Epidermal melanocyte (primary cell): Measurements from ENCODE around the gene PKHD1.

ENCODE experiments used
- DNase-seq: peaks from one replicate; pipeline ENCODE4 v3.0.0; 2011; ENCODE audit warnings: low spot score; ENCODE audit not compliant: insufficient read length

PKHD1 gene

DNA sequence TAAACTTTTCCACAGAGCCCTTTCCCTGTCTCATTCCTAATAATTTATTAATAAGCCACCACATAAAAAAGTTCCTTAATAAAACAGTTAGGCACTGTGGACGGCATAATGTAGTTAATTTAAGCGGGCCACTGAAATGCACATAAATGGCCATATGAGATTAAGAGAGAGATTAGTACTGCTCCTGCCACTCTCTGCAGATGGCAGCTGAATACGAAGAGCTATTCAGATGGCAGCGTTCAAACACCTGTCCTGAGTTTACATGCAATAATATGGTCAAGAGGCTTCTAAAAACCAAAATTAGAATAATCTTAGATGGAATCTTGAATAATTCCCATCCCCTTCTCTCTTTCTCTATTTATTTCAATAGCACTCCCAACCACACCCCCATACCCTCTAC is 461.8 kb downstream of the PKHD1 start:
- DNase-seq = no peak

GRCh38 chr6:51620971-51621370 is 466.4 kb downstream of the PKHD1 start:
- no peak for DNase-seq

DNA sequence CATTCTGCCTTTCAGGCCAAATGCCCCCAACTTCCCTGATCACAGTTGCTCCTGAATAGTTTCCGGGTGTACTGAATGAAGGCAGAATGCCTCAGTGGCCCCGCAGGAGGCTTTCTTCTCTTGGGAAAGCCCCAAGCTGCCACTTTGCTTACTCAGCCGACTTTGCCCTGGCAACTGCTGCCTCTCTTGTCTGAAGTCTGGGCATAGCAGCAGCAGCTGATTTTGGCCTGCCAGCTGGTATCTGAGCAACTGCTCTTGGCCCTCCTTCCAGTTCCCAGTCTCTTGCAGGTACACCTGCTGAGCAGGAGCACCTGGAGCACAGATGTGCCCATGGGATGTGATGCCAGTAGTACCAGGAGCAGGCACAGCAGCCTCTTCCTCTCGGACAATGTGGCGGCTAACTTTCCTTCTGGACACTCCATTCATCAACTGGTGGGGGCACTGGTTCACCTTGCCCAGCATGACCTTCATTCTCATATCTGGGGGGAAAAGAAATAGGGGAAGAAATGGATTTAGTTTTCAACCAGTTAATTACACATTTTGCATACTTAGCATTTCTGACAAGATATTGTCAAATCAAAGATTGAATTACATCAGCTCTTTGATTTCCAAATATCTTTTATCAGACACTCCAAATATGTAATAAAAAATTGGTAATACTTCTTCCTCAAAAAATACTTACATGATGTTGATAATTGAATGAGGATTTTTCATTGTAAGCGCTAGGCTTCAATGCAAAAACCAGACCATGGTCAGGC is 468.2 kb downstream of the PKHD1 start:
- DNase-seq = no peak

DNA sequence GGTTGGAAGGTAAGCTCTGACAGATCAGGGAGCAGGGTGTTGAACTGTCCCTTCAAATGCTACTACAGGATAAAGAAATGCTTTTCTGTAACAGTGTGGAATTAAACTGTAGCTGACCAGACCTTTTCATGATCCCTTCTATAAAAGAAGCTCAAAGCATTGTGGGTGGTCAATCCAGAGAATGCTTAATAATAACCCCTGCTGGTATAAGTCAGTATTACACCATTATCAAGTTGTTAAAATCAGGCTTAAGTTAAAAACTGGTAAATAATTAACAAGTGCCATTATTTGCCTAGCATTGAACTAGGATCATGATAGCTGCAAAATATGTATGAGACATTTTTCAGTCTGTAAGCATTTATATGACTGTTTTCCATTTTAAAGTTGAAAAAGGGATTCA is 468.9 kb downstream of the PKHD1 start:
- no peak for DNase-seq

GRCh38 chr6:51617751-51618150 is 469.7 kb downstream of the PKHD1 start:
- no peak for DNase-seq

- no peak for DNase-seq
Observed at GRCh38 chr6:51616243-51616642, 471.2 kb downstream of the PKHD1 start.

DNA sequence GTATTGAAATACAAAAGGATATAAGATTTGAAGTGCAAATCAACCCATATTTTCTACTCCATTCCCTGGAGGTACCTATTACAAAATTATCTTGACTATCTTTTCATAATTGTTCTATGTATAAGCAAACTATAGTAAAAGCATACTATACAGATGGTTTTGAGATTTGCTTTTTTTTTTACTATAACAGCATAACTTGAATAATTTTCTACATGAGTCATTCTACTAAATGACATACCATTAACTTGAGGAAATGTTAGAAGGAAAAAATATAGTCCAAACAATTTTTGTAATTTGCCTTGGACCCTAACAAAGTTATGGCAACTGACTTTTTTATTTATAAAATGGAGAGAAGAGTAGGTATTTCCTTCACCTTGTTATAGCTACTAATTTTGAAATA is 472.7 kb downstream of the PKHD1 start:
- DNase-seq = no peak

GRCh38 chr6:51613558-51613957 is 473.9 kb downstream of the PKHD1 start:
- no peak for DNase-seq

GRCh38 chr6:51608932-51609331 is 478.5 kb downstream of the PKHD1 start:
- DNase-seq = no peak

DNA sequence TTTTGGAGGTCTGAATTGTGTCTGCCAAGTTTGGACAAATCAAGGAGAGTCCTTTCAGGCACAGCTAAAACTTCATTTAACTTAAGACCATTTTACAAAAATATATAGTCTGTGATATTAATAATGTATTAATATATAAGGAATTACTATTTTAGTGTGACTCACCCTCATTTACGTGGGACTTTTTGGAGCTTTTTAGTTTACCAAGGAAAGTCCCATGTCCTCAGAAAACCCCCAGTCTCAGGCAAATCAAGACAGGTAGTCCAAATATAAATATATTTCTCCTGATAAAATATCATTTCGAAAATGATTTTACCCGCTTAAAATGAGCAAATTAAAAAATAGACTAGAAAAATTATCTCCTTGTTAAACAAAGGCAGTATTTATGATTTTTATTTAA is 479.0 kb downstream of the PKHD1 start:
- DNase-seq = no peak

- DNase-seq = no peak
Observed at GRCh38 chr6:51600514-51600913, 486.9 kb downstream of the PKHD1 start.

GRCh38 chr6:51598171-51598570 is 489.2 kb downstream of the PKHD1 start:
- DNase-seq = no peak

GRCh38 chr6:51594981-51595380 is 492.4 kb downstream of the PKHD1 start:
- DNase-seq = no peak

GRCh38 chr6:51585264-51585663 is 502.1 kb downstream of the PKHD1 start:
- DNase-seq = no peak

GRCh38 chr6:51584163-51584562 is 503.2 kb downstream of the PKHD1 start:
- no peak for DNase-seq

GRCh38 chr6:51578994-51579393 is 508.4 kb downstream of the PKHD1 start:
- no peak for DNase-seq

- no peak for DNase-seq
Observed at GRCh38 chr6:51578362-51578761, 509.1 kb downstream of the PKHD1 start.

GRCh38 chr6:51574040-51574439 is 513.4 kb downstream of the PKHD1 start:
- no peak for DNase-seq

- no peak for DNase-seq
Observed at GRCh38 chr6:51571168-51571567, 516.2 kb downstream of the PKHD1 start.

GRCh38 chr6:51570168-51570921 is 517.1 kb downstream of the PKHD1 start:
- no peak for DNase-seq

GRCh38 chr6:51569594-51569993 is 517.8 kb downstream of the PKHD1 start:
- no peak for DNase-seq

DNA sequence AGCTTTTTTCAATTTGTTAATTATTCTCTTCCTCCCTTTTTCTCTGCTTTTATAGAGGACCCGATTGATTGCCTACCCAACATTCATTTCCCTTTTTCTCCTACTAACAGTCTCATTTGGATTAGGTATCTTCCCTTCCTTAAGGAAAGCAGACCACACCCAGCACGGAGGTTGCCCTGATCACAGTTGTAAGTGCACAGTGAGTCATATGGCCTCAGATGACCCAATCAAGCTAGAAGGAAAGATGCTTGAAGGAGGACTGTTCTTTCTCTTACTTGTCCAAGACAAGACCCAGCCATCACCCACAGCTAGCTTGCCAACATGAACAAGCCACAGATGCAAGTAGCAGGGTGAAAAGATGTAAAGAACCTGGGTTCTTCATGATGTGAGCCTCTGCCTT is 518.6 kb downstream of the PKHD1 start:
- no peak for DNase-seq

- no peak for DNase-seq
Observed at GRCh38 chr6:51565472-51565871, 521.9 kb downstream of the PKHD1 start.
